Heart left ventricle (tissue), 13 donors: ENCODE results near the gene DDA1.

ENCODE experiments used
- CTCF ChIP-seq, 12 donors: fragments of 200-600 bp; sonication (generic) in 4 of 12; IDR thresholded peaks; one replicate each; pipeline versions ENCODE4 v1.5.0 to v1.8.0; 2018 to 2022; ENCODE audit warnings: antibody characterized with exemption in 12 of 12, mild to moderate bottlenecking in 5 of 12
- POLR2A ChIP-seq, 2 donors: fragments of 450-650 bp; IDR thresholded peaks; one replicate each; pipeline ENCODE4 v1.6.1; 2017; ENCODE audit warnings: antibody characterized with exemption in 2 of 2, mild to moderate bottlenecking in 2 of 2, moderate library complexity in 2 of 2
- donor health status: ischemic (EF 13 %, LVEDD 7.1; RV severe dilation, severe dysfunction).
- donor health status: DM: no; HTN: yes; CAD: no.
- donor health status: DM: no; HTN: no; CAD: no.
- donor health status: ischemic (EF 25% LVEDD 6.9; RV normal size, moderate dysfunction).
- donor health status: ischemic (EF 25% LVEDD 5.7; RV mildly dilated, moderate dysfunction).
- donor health status: ischemic (EF 35%, LVEDD 5.7; RV mildly dilated, moderate dysfunction).
- donor health status: nonischemic (EF 11% LVEDD 7.7; RV severe dilation, severe dysfunction).
- donor health status: DM: yes; HTN: yes; CAD: no.
- donor health status: PGD.
- donor health status: ischemic (EF 29% LVEDD 5.4; RV normal size, mild dysfunction).
- donor health status: nonischemic (EF 23%, LVEDD 6.1; RV moderate dilation, normal function).

GRCh38 chr19:17275441-17276175 lies 33.8 kb upstream of the DDA1 start:
- TF ChIP-seq CTCF (IDR thresholded peaks at IDR 0.05) (no peak), POLR2A (IDR thresholded peaks at IDR 0.05) (no peak)
